H1 (cell line): ENCODE measurements around the gene CCDC110. TPM values are rescaled to one million over a fixed set of nuclear protein-coding genes. Genes with fewer than 3 reads are reported as not detected.

Experiments
- CTCF ChIA-PET: fragments of 300-600 bp; sonication (Branson Sonifier 250); formaldehyde crosslinking; loops from one replicate; lab custom pipeline; 2021; ENCODE audit not compliant: partially characterized antibody; lab: Charles Lee
- POLR2A ChIA-PET: fragments of 300-600 bp; sonication (Branson Sonifier 250); formaldehyde crosslinking; loops from one replicate; lab custom pipeline; 2021; ENCODE audit warnings: inconsistent platforms; ENCODE audit not compliant: partially characterized antibody; lab: Charles Lee
- DNase-seq, 2 experiments: peaks; one replicate each; pipeline versions ENCODE4 v3.0.0 to v3.0.0-alpha.2; 2010 to 2022; ENCODE audit warnings: low spot score in 2 of 2, low read depth in 1 of 2, mixed read lengths in 1 of 2
- FAIRE-seq: peaks from 2 replicates; lab custom pipeline; 2011; peaks lifted over from hg19 to GRCh38; lab: Jason Lieb, UNC
- H2AFZ ChIP-seq: 2 replicates; pipeline ENCODE4 v1.8.1; 2012; ENCODE audit warnings: low read length, inconsistent platforms
- H2AK5ac ChIP-seq: 2 replicates; pipeline ENCODE4 v1.6.1; 2013; ENCODE audit warnings: low read depth, low read length
- H2BK120ac ChIP-seq: replicated peaks from 2 replicates; pipeline ENCODE3; 2013; ENCODE audit warnings: low read depth, low read length, inconsistent platforms
- H2BK12ac ChIP-seq: 2 replicates; pipeline ENCODE4 v1.6.1; 2013; ENCODE audit warnings: low read depth, low read length
- H2BK15ac ChIP-seq: 2 replicates; pipeline ENCODE4 v1.6.1; 2013; ENCODE audit warnings: low read length
- H2BK20ac ChIP-seq: 2 replicates; pipeline ENCODE4 v1.6.1; 2013; ENCODE audit warnings: low read length
- H2BK5ac ChIP-seq: 2 replicates; pipeline ENCODE4 v1.6.1; 2013; ENCODE audit warnings: low read depth, low read length
- H3K14ac ChIP-seq: 2 replicates; pipeline ENCODE4 v1.6.1; 2013; ENCODE audit warnings: inconsistent platforms; ENCODE audit not compliant: insufficient read length
- H3K18ac ChIP-seq: 2 replicates; pipeline ENCODE4 v1.6.1; 2013; ENCODE audit warnings: low read length; ENCODE audit errors: extremely low read depth
- H3K23ac ChIP-seq: 2 replicates; pipeline ENCODE4 v1.6.1; 2013; ENCODE audit warnings: inconsistent platforms; ENCODE audit not compliant: insufficient read length
- H3K23me2 ChIP-seq: 2 replicates; pipeline ENCODE4 v1.6.1; 2013; ENCODE audit warnings: low read depth, low read length
- H3K27ac ChIP-seq: 2 replicates; pipeline ENCODE4 v1.6.1; 2011; ENCODE audit warnings: low read depth, low read length, inconsistent platforms
- H3K27me3 ChIP-seq, 4 experiments: replicated peaks in 1 of 4; 1 replicate in 1 of 4; 2 replicates in 3 of 4; pipeline versions ENCODE4 v1.6.1 to v1.8.1; 2011 to 2013; ENCODE audit warnings: low read length in 3 of 4, mild to moderate bottlenecking in 3 of 4, inconsistent platforms in 2 of 4, mixed read lengths in 2 of 4, moderate library complexity in 1 of 4; ENCODE audit not compliant: control insufficient read depth in 3 of 4, insufficient read depth in 3 of 4; ENCODE audit errors: extremely low read depth in 1 of 4
- H3K36me3 ChIP-seq, 4 experiments: 2 replicates each; pipeline versions ENCODE4 v1.6.1 to v1.8.1; 2011 to 2013; ENCODE audit warnings: mild to moderate bottlenecking in 4 of 4, low read length in 3 of 4, moderate library complexity in 2 of 4, control low read depth in 1 of 4, inconsistent platforms in 1 of 4; ENCODE audit not compliant: insufficient read depth in 4 of 4, control insufficient read depth in 2 of 4
- H3K4ac ChIP-seq: replicated peaks from 2 replicates; pipeline ENCODE3; 2013; ENCODE audit warnings: low read length, low read depth, mixed read lengths, inconsistent platforms; ENCODE audit not compliant: insufficient read length
- H3K4me1 ChIP-seq, 4 experiments: replicated peaks in 1 of 4; 1 replicate in 1 of 4; 2 replicates in 3 of 4; pipeline versions ENCODE4 v1.6.1 to v1.8.1; 2011 to 2013; ENCODE audit warnings: low read length in 3 of 4, inconsistent platforms in 2 of 4, mixed read lengths in 1 of 4; ENCODE audit not compliant: insufficient read depth in 4 of 4, control insufficient read depth in 3 of 4
- H3K4me2 ChIP-seq, 2 experiments: 2 replicates each; pipeline versions ENCODE4 v1.6.1 to v1.8.1; 2011 to 2013; ENCODE audit warnings: low read depth in 2 of 2, low read length in 2 of 2, control low read depth in 1 of 2, inconsistent platforms in 1 of 2, mild to moderate bottlenecking in 1 of 2; ENCODE audit not compliant: insufficient read depth in 1 of 2
- H3K4me3 ChIP-seq, 4 experiments: fragments of 200-600, 300-600 bp in 1 of 4; sonication (generic), shearing (Covaris generic), sonication (Bioruptor Twin) in 1 of 4; 2 replicates each; pipeline versions ENCODE4 v1.5.1 to v1.8.1; 2011 to 2016; ENCODE audit warnings: low read length in 4 of 4, low read depth in 3 of 4, control low read depth in 2 of 4, inconsistent platforms in 2 of 4, mild to moderate bottlenecking in 2 of 4, mixed read lengths in 1 of 4, moderate library complexity in 1 of 4; ENCODE audit not compliant: insufficient read depth in 2 of 4; ENCODE audit errors: extremely low read depth in 1 of 4
- H3K56ac ChIP-seq: replicated peaks from 2 replicates; pipeline ENCODE3; 2013; ENCODE audit warnings: low read depth, mild to moderate bottlenecking, mixed read lengths, low read length, inconsistent platforms; ENCODE audit not compliant: insufficient read length
- H3K79me1 ChIP-seq: 2 replicates; pipeline ENCODE4 v1.6.1; 2013; ENCODE audit warnings: low read depth, low read length, control low read depth
- H3K79me2 ChIP-seq, 2 experiments: 2 replicates each; pipeline versions ENCODE4 v1.6.1 to v1.8.1; 2012 to 2013; ENCODE audit warnings: low read length in 2 of 2, mild to moderate bottlenecking in 2 of 2, inconsistent platforms in 1 of 2; ENCODE audit not compliant: insufficient read depth in 2 of 2, control insufficient read depth in 1 of 2
- H3K9ac ChIP-seq, 4 experiments: replicated peaks in 1 of 4; 1 replicate in 1 of 4; 2 replicates in 3 of 4; pipeline versions ENCODE4 v1.6.1 to v1.8.1; 2011 to 2013; ENCODE audit warnings: low read depth in 3 of 4, low read length in 3 of 4, control low read depth in 2 of 4, mild to moderate bottlenecking in 2 of 4, moderate library complexity in 2 of 4, inconsistent platforms in 1 of 4; ENCODE audit errors: extremely low read depth in 1 of 4
- H3K9me3 ChIP-seq, 2 experiments: 2 replicates each; pipeline versions ENCODE4 v1.6.1 to v1.8.1; 2012 to 2013; ENCODE audit warnings: mild to moderate bottlenecking in 2 of 2, moderate library complexity in 2 of 2, control low read depth in 1 of 2, inconsistent platforms in 1 of 2, low read depth in 1 of 2, low read length in 1 of 2, mixed read lengths in 1 of 2; ENCODE audit not compliant: insufficient read depth in 2 of 2
- H4K20me1 ChIP-seq, 2 experiments: replicated peaks in 1 of 2; 2 replicates each; pipeline versions ENCODE3 to v1.8.1; 2011 to 2013; ENCODE audit warnings: inconsistent platforms in 2 of 2, low read length in 2 of 2, mild to moderate bottlenecking in 1 of 2; ENCODE audit not compliant: insufficient read depth in 2 of 2, control insufficient read depth in 1 of 2
- H4K5ac ChIP-seq: 2 replicates; pipeline ENCODE4 v1.6.1; 2013; ENCODE audit warnings: low read length, low read depth, mixed read lengths, inconsistent platforms; ENCODE audit not compliant: insufficient read length
- H4K8ac ChIP-seq: 2 replicates; pipeline ENCODE4 v1.8.0; 2013; ENCODE audit warnings: mild to moderate bottlenecking, moderate library complexity, low read length, inconsistent platforms; ENCODE audit not compliant: insufficient read depth; ENCODE audit errors: extremely low read depth
- H4K91ac ChIP-seq: replicated peaks from 2 replicates; pipeline ENCODE3; 2013; ENCODE audit warnings: low read length, mixed read lengths, inconsistent platforms; ENCODE audit not compliant: insufficient read length
- ASH2L ChIP-seq: fragments of 200-600, 300-600 bp; sonication (generic); IDR thresholded peaks from one replicate; pipeline ENCODE4 v1.7.1; 2017; ENCODE audit warnings: low read length
- CBX8 ChIP-seq: fragments of 300-800, 300-1000 bp; sonication (generic); IDR thresholded peaks from 2 replicates; pipeline ENCODE4 v1.7.1; 2016; ENCODE audit warnings: low read depth, low read length, borderline replicate concordance
- CHD2 ChIP-seq: IDR thresholded peaks from 2 replicates; pipeline ENCODE4 v1.6.1; 2012; ENCODE audit warnings: low read length, improper control_type of control experiment
- POU5F1 ChIP-seq: IDR thresholded peaks from 2 replicates; pipeline ENCODE4 v1.6.1; 2011; ENCODE audit warnings: low read depth, mild to moderate bottlenecking, low read length, moderate library complexity
- TEAD4 ChIP-seq: IDR thresholded peaks from 2 replicates; pipeline ENCODE4 v1.6.1; 2012; ENCODE audit warnings: low read depth, low read length, inconsistent platforms, mixed read lengths
- WGBS, 2 experiments: shearing (Covaris generic) in 1 of 2; methylation state at CpG; one replicate each; pipeline versions ENCODE4 v1.1.6 to v1.1.7; 2013 to 2015; ENCODE audit warnings: low lambda C conversion rate in 2 of 2, mixed read lengths in 2 of 2, inconsistent platforms in 1 of 2, low coverage in 1 of 2, missing lambda C conversion rate in 1 of 2; ENCODE audit not compliant: insufficient replicate concordance in 2 of 2, insufficient coverage in 1 of 2, insufficient read length in 1 of 2; ENCODE audit errors: extremely low coverage in 1 of 2, missing lambda C conversion rate in 1 of 2; 5-methylcytosine and 5-hydroxymethylcytosine counted together
- polyA plus RNA-seq, 7 experiments: library from polyadenylated mRNA; depleted of rRNA in 3 of 7; stranded (reverse) in 5 of 7; unstranded in 2 of 7; fragments of >200 nt in 5 of 7; fragments of 200-250 nt in 2 of 7; gene quantifications; 1 replicate in 5 of 7; 2 replicates in 1 of 7; 4 replicates in 1 of 7; pipeline versions ENCODE4 v1.2.1 to v1.2.3, GENCODE V29; 2011 to 2013; ENCODE audit warnings: missing spikeins in 2 of 7, mixed read lengths in 2 of 7
- total RNA-seq: library from RNA; stranded (reverse); fragmentation: NEBNext Ultra II Directional; extraction: Animal tissue kit (Norgen Biotek cat#: 25700); gene quantifications from 2 replicates; pipeline ENCODE4 v1.2.1, GENCODE V29; 2021

Gene CCDC110
- total and polyA plus RNA-seq, 2 of the 8 experiments (the other 6 are each of a cell fraction or from before 2014, with no cell fraction given): 0.33 to 3.1 TPM

GRCh38 chr4:185398618-185399017 is 72.9 kb downstream of the CCDC110 start:
- H3K27ac ChIP-seq: no peak overlapping the region
- no peak overlapping the region for H2BK12ac ChIP-seq
- no peak overlapping the region for H3K56ac ChIP-seq
- H3K27me3 ChIP-seq: no peaks in the 10 kb centered on the region
- no peak overlapping the region for H2AFZ ChIP-seq
- TF ChIP-seq CBX8 (no peak), ASH2L (no peak), CHD2 (no peak), POU5F1 (no peak), TEAD4 (no peak)
- peaks cover 0 to 6% (median 4%) of the 10 kb centered on the region in 4 experiments; a peak in 4 of 7 replicates for H3K4me1 ChIP-seq
- H3K36me3 ChIP-seq: peaks cover 0 to 23% (median 6%) of the 10 kb centered on the region in 4 experiments; a peak in 3 of 8 replicates
- no peak overlapping the region for H2BK15ac ChIP-seq
- no peak overlapping the region for H2BK5ac ChIP-seq
- H4K91ac ChIP-seq: no peak overlapping the region
- FAIRE-seq (no peak), DNase-seq (no peak)
- H3K18ac ChIP-seq: no peak overlapping the region
- no peaks in the 10 kb centered on the region for H3K79me2 ChIP-seq
- no peak overlapping the region for H3K4me2 ChIP-seq
- ChIA-PET POLR2A (interaction anchor here (0.6 to 4.8 kb wide), 2 partner anchors 12 to 34 kb away, joined by 3 to 25 read pairs; no protein-coding TSS in a partner anchor), CTCF (no interaction called here)
- H3K14ac ChIP-seq: no peak overlapping the region
- no peak overlapping the region for H2BK120ac ChIP-seq
- H3K9ac ChIP-seq: no peak overlapping the region
- H2AK5ac ChIP-seq: no peak overlapping the region
- H4K8ac ChIP-seq: no peak overlapping the region
- no peak overlapping the region for H3K4me3 ChIP-seq
- no peaks in the 10 kb centered on the region for H3K9me3 ChIP-seq
- H3K4ac ChIP-seq: no peak overlapping the region
- no peak overlapping the region for H2BK20ac ChIP-seq
- WGBS, 2 experiments: 92% methylated on average over 2 of the region's 2 CpGs; no CpG with 5 or more reads in 1 of the 2 experiments
- no peak overlapping the region for H4K5ac ChIP-seq
- peaks cover 12% of the 10 kb centered on the region; the same call in 1 of the 2 replicates for H3K23me2 ChIP-seq
- no peak overlapping the region for H3K23ac ChIP-seq
- H4K20me1 ChIP-seq: no peaks in the 10 kb centered on the region
- no peaks in the 10 kb centered on the region for H3K79me1 ChIP-seq
